ENCODE measurements around the gene ZSCAN2.

- TF ChIP-seq CTCF (IDR thresholded peaks at IDR 0.05): peak; percentile 30 to 49
- no peak for TF ChIP-seq POLR2A (IDR thresholded peaks at IDR 0.05)
- no peak for TF ChIP-seq EP300 (IDR thresholded peaks at IDR 0.05)
These were observed 1.8 kb upstream of the ZSCAN2 start for GRCh38 chr15:84598993-84599392.

Data from suprapubic skin (tissue), 3 donors.